AG04449 (cell line): ENCODE data around the gene SPAG6.
"Not testable (repeated sequence)": the region's sequence is repeated elsewhere in the genome, so short reads cannot be mapped to it uniquely, and the experiment has no call there.

ENCODE experiments used
- CTCF ChIA-PET: fragments of 350-600 bp; formaldehyde crosslinking; extraction: SDS; loops from one replicate; lab custom pipeline; 2021; ENCODE audit warnings: antibody characterized with exemption; lab: Yijun Ruan, JAX
- POLR2A ChIA-PET: fragments of 400-600, 350-600 bp; formaldehyde crosslinking; extraction: SDS; loops from one replicate; lab custom pipeline; 2020; ENCODE audit warnings: antibody characterized with exemption, inconsistent platforms; lab: Yijun Ruan, JAX
- DNase-seq: peaks from one replicate; pipeline ENCODE4 v3.0.0-alpha.2; 2010; ENCODE audit warnings: low read depth, low spot score
- H3K4me3 ChIP-seq: 2 replicates; pipeline ENCODE4 v1.5.1; 2011; ENCODE audit warnings: low read depth, mild to moderate bottlenecking, control low read depth, low read length
- TF ChIP-seq, protein P1 (sequence below): IDR thresholded peaks from one replicate; pipeline ENCODE4 v1.5.1; 2011; ENCODE audit warnings: mild to moderate bottlenecking, moderate library complexity, low read length, control low read depth, inconsistent platforms; ENCODE audit not compliant: insufficient read depth; ENCODE audit errors: missing control alignments

SPAG6 gene

DNA sequence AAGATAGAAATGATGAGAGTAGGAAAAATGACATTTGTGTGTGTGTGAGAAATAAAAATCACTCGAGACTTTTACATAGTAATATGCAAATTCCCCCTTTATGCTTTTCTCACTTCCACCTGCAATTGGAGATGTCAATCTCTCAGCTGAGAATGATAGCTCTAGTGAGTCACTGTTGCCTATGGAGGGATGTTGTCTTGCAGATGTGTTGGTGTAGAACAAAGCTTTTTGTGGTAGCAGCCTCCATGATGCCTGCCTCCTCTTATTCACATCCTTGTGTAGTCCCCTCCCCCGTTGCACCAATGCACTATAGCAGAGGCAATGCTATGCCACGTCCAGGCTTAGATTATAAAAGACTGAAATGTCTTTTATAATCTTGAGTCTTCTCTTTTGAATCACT lies 33.8 kb downstream of the SPAG6 start:
- CTCF ChIA-PET = no interaction called here
- POLR2A ChIA-PET = no interaction called here
- DNase-seq = no peak

DNA sequence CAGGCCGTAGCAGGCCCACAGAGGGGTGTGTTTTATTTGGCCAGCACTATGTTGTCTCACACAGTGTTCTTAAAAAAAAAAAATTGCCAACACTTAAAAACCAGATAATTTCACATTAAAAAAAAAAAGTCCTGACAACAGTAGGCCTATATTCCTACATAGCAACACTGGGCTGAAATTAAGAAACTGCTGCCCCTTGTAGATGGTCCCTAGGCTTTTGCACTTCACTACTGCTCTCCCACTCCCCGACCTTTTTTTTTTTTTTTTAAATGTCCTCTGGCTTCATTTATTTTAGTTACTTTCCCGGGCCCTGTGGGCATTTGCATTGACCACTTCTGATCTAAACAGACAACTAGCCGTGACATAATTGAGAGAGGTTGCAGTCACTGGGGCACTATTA lies 36.0 kb downstream of the SPAG6 start:
- TF ChIP-seq, protein P1, sequence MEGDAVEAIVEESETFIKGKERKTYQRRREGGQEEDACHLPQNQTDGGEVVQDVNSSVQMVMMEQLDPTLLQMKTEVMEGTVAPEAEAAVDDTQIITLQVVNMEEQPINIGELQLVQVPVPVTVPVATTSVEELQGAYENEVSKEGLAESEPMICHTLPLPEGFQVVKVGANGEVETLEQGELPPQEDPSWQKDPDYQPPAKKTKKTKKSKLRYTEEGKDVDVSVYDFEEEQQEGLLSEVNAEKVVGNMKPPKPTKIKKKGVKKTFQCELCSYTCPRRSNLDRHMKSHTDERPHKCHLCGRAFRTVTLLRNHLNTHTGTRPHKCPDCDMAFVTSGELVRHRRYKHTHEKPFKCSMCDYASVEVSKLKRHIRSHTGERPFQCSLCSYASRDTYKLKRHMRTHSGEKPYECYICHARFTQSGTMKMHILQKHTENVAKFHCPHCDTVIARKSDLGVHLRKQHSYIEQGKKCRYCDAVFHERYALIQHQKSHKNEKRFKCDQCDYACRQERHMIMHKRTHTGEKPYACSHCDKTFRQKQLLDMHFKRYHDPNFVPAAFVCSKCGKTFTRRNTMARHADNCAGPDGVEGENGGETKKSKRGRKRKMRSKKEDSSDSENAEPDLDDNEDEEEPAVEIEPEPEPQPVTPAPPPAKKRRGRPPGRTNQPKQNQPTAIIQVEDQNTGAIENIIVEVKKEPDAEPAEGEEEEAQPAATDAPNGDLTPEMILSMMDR = no peak
- no peak for DNase-seq
- CTCF ChIA-PET = no interaction called here
- no peak overlapping the region for H3K4me3 ChIP-seq
- POLR2A ChIA-PET = no interaction called here

More for the DNA sequence above, 33.8 kb downstream of the SPAG6 start:
- TF ChIP-seq, protein P1 = no peak
- no peak overlapping the region for H3K4me3 ChIP-seq

DNA sequence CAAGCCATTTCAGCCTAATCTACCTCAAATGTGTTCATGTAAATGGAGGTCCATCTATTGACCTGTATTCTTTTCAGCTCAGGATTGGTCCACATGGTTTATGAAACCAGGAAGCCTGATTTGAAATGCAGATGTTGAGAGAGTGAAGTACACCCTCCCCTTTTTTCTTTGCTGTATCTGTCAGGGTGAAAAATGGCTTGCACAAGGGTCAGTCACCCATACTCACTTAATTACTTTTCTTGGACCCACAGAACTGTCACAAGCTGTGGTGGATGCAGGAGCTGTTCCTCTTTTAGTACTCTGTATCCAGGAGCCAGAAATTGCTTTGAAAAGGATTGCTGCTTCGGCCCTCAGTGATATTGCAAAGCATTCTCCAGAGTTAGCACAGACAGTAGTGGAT lies 41.2 kb downstream of the SPAG6 start:
- TF ChIP-seq, protein P1 = no peak
- DNase-seq = no peak
- ChIA-PET CTCF (no interaction called here), POLR2A (no interaction called here)
- no peak overlapping the region for H3K4me3 ChIP-seq

DNA sequence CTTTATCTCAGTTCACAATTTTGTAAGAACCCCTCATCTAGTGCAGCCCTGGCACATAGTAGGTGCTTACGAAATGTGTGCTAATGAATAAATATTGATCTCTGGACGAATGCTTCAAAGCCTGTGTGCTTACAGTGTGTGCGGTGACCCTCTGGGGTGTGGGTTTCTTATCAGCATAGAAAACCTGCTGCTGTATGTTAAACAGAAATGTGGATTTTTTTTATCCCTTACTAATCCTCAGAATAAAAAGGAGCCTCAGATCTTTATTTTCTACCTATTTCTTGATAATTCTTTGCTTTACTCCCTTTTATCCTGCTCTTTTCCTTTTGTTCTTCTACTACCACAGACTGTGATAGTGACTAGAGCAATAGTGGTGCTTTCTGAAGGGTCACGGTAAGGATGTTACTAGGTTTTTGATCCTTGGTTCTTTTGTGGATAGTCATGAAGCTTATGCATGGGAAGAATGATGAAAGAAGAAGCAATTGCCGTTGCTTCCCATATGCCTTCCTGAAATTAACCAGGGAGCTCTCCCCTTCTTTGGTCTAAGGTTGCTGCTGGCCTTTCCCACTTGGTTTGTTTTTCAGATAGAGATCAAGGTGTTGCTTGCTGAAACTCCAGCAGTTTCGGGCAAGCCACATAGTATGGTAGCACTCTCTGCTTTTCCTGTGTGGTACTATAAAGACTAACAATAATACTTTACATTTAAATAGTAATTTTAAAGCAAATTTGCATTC lies 44.7 kb downstream of the SPAG6 start:
- H3K4me3 ChIP-seq = no peak overlapping the region
- TF ChIP-seq, protein P1 = no peak
- DNase-seq = no peak
- ChIA-PET POLR2A (no interaction called here), CTCF (no interaction called here)

DNA sequence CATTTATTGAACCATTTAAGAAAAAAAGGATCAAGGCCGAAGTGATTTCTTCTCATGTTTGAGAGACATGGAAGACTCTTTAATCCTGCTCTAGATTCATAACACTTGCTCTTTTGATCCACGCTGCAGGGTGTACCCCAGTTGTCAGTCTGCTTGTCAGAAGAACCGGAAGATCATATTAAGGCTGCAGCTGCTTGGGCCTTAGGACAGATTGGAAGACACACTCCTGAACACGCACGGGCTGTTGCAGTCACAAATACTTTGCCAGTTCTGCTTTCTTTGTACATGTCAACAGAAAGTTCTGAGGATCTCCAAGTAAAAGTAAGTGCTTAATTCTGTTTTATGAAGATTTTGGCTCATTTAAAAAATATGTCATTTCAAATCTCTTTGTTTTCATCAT lies 46.3 kb downstream of the SPAG6 start:
- H3K4me3 ChIP-seq = no peak overlapping the region
- TF ChIP-seq, protein P1 = no peak
- no peak for DNase-seq
- ChIA-PET POLR2A (no interaction called here), CTCF (no interaction called here)

DNA sequence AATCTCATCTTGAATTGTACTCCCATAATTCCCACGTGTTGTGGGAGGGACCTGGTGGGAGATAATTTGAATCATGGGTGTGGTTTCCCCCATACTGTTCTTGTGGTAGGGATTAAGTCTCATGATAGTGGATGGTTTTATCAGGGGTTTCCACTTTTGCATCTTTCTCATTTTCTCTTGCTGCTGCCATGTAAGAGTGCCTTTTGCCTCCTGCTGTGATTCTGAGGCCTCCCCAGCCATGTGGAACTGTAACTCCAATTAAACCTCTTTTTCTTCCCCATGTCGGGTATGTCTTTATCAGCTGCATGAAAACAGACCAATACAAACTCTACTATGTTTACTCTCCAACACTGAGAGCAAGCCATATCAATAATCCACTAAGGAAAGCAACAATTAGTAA lies 50.9 kb downstream of the SPAG6 start:
- DNase-seq, CTCF ChIA-PET, H3K4me3 ChIP-seq, POLR2A ChIA-PET: not testable (repeated sequence)

DNA sequence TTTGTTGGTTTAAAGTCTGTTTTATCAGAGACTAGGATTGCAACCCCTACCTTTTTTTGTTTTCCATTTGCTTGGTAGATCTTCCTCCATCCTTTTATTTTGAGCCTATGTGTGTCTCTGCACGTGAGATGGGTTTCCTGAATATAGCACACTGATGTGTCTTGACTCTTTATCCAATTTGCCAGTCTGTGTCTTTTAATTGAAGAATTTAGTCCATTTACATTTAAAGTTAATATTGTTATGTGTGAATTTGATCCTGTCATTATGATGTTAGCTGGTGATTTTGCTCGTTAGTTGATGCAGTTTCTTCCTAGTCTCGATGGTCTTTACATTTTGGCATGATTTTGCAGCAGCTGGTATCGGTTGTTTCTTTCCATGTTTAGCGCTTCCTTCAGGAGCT lies 61.6 kb downstream of the SPAG6 start:
- DNase-seq, CTCF ChIA-PET, H3K4me3 ChIP-seq, POLR2A ChIA-PET: not testable (repeated sequence)
